Caco-2 (cell line): Measurements from ENCODE around the gene MON1A. TPM values are rescaled to one million over a fixed set of nuclear protein-coding genes. Genes with fewer than 3 reads are reported as not detected.

Experiments
- BruUV-seq: library from RNA; stranded (reverse); fragments of 400-500 nt; replicated peaks from 2 replicates; lab custom pipeline; 2021; lab: Mats Ljungman, UMichigan
- CTCF ChIA-PET: fragments of 300-600 bp; sonication (Branson Sonifier 250); formaldehyde crosslinking; loops from one replicate; lab custom pipeline; 2022; ENCODE audit warnings: antibody characterized with exemption; lab: Charles Lee
- POLR2A ChIA-PET: fragments of 300-600 bp; sonication (Branson Sonifier 250); formaldehyde crosslinking; loops from one replicate; lab custom pipeline; 2022; ENCODE audit warnings: antibody characterized with exemption; lab: Charles Lee
- DNase-seq, 2 experiments: peaks; one replicate each; pipeline versions ENCODE4 v3.0.0 to v3.0.0-alpha.2; 2020 to 2022
- H3K27me3 ChIP-seq: replicated peaks from 2 replicates; pipeline ENCODE4 v1.6.0; 2011; ENCODE audit warnings: low read length; ENCODE audit not compliant: control insufficient read depth, insufficient read depth
- H3K36me3 ChIP-seq: 2 replicates; pipeline ENCODE4 v1.5.1; 2011; ENCODE audit warnings: low read length; ENCODE audit not compliant: control insufficient read depth, insufficient read depth
- H3K4me1 ChIP-seq: fragments of 250-450 bp; sonication (Bioruptor Pico); 2 replicates; pipeline ENCODE4 v1.5.1; 2020; ENCODE audit warnings: mild to moderate bottlenecking
- H3K4me3 ChIP-seq: 2 replicates; pipeline ENCODE4 v1.5.1; 2011; ENCODE audit warnings: low read depth, mild to moderate bottlenecking, control low read depth, low read length
- H3K9me3 ChIP-seq: fragments of 250-450 bp; sonication (Bioruptor Pico); 2 replicates; pipeline ENCODE4 v1.5.1; 2020; ENCODE audit warnings: mild to moderate bottlenecking, moderate library complexity
- H3K27ac Mint-ChIP-seq: one replicate; pipeline ENCODE4 v1.8.0; 2022; ENCODE audit warnings: mixed read lengths; ENCODE audit not compliant: unreplicated experiment
- H3K27me3 Mint-ChIP-seq: one replicate; pipeline ENCODE4 v1.8.0; 2022; ENCODE audit warnings: mixed read lengths; ENCODE audit not compliant: insufficient read depth, unreplicated experiment
- H3K36me3 Mint-ChIP-seq: one replicate; pipeline ENCODE4 v1.8.0; 2022; ENCODE audit warnings: mild to moderate bottlenecking, mixed read lengths; ENCODE audit not compliant: insufficient read depth, unreplicated experiment
- H3K4me1 Mint-ChIP-seq: one replicate; pipeline ENCODE4 v1.8.0; 2022; ENCODE audit warnings: low read depth, mixed read lengths; ENCODE audit not compliant: unreplicated experiment
- H3K4me3 Mint-ChIP-seq: one replicate; pipeline ENCODE4 v1.8.0; 2022; ENCODE audit warnings: mild to moderate bottlenecking, moderate library complexity, mixed read lengths; ENCODE audit not compliant: unreplicated experiment
- H3K9me3 Mint-ChIP-seq: one replicate; pipeline ENCODE4 v1.8.0; 2022; ENCODE audit warnings: mixed read lengths; ENCODE audit not compliant: unreplicated experiment
- CTCF ChIP-seq, 2 experiments: fragments of 200-600 bp in 1 of 2; IDR thresholded peaks; 1 replicate in 1 of 2; 2 replicates in 1 of 2; pipeline versions ENCODE4 v1.5.1 to v1.8.0; 2011 to 2022; ENCODE audit warnings: antibody characterized with exemption in 1 of 2, control low read depth in 1 of 2, inconsistent platforms in 1 of 2, low read depth in 1 of 2, low read length in 1 of 2, mild to moderate bottlenecking in 1 of 2, moderate library complexity in 1 of 2; ENCODE audit not compliant: insufficient read depth in 1 of 2, severe bottlenecking in 1 of 2, unreplicated experiment in 1 of 2
- intact Hi-C: fragments of 100-400 bp; cut with micrococcal nuclease; formaldehyde crosslinking; loops from one replicate; pipeline ENCODE4 v1.10.0; 2022; ENCODE audit not compliant: unreplicated experiment
- total RNA-seq: library from RNA; stranded (reverse); gene quantifications from 2 replicates; pipeline ENCODE4 v1.2.3, GENCODE V29; 2022

Gene MON1A
- total RNA-seq, 1 experiment from 2014 or later: 7.7 TPM

- no TSS peak for BruUV-seq
- no peak overlapping the region for H3K4me3 Mint-ChIP-seq
- no peak overlapping the region for H3K4me3 ChIP-seq
- H3K36me3 Mint-ChIP-seq: no peaks in the 10 kb centered on the region
- no peaks in the 10 kb centered on the region for H3K9me3 Mint-ChIP-seq
- CTCF ChIA-PET: no interaction called here
- peaks cover 30% of the 10 kb centered on the region for H3K4me1 ChIP-seq
- no peaks in the 10 kb centered on the region for H3K36me3 ChIP-seq
- H3K9me3 ChIP-seq: no peaks in the 10 kb centered on the region
- no peak for DNase-seq
- TF ChIP-seq CTCF (IDR thresholded peaks at IDR 0.05; ENCODE audit: insufficient read depth in 1 of 2, low read depth in 1 of 2, low read length in 1 of 2, severe bottlenecking in 1 of 2, unreplicated experiment in 1 of 2): no peak
- no peaks in the 10 kb centered on the region for H3K27me3 ChIP-seq
- intact Hi-C loops: no loop called here
- no peaks in the 10 kb centered on the region for H3K27me3 Mint-ChIP-seq
- no peak overlapping the region for H3K27ac Mint-ChIP-seq
- POLR2A ChIA-PET: no interaction called here
- peaks cover 7% of the 10 kb centered on the region for H3K4me1 Mint-ChIP-seq
Observed at GRCh38 chr3:49879721-49880120, 49.9 kb downstream of the MON1A start.

- H3K9me3 ChIP-seq: no peaks in the 10 kb centered on the region
- H3K4me1 ChIP-seq: peaks cover 40% of the 10 kb centered on the region
- H3K36me3 ChIP-seq: no peaks in the 10 kb centered on the region
- no peaks in the 10 kb centered on the region for H3K36me3 Mint-ChIP-seq
- BruUV-seq: no TSS peak
- H3K4me3 ChIP-seq: no peak overlapping the region
- no peaks in the 10 kb centered on the region for H3K27me3 Mint-ChIP-seq
- DNase-seq: no peak
- intact Hi-C loops: no loop called here
- CTCF ChIA-PET: no interaction called here
- no peak overlapping the region for H3K27ac Mint-ChIP-seq
- TF ChIP-seq CTCF (IDR thresholded peaks at IDR 0.05; ENCODE audit: insufficient read depth in 1 of 2, low read depth in 1 of 2, low read length in 1 of 2, severe bottlenecking in 1 of 2, unreplicated experiment in 1 of 2): no peak
- H3K27me3 ChIP-seq: no peaks in the 10 kb centered on the region
- H3K4me3 Mint-ChIP-seq: no peak overlapping the region
- POLR2A ChIA-PET: interaction anchor here (0.6 kb wide), 1 partner anchor 470 kb away, joined by 3 read pairs; no protein-coding TSS in a partner anchor
- peaks cover 10% of the 10 kb centered on the region for H3K4me1 Mint-ChIP-seq
- no peaks in the 10 kb centered on the region for H3K9me3 Mint-ChIP-seq
Observed at GRCh38 chr3:49878686-49879085, 50.9 kb downstream of the MON1A start.

GRCh38 chr3:49877716-49878115, 51.9 kb downstream of the MON1A start:
- CTCF ChIA-PET: interaction anchor here (0.6 to 0.7 kb wide), 2 partner anchors 25 to 1514 kb away, joined by 6 to 8 read pairs; no protein-coding TSS in a partner anchor
- Mint-ChIP-seq H3K4me3 (no peak overlapping the region), H3K36me3 (no peaks in the 10 kb centered on the region), H3K9me3 (no peaks in the 10 kb centered on the region), H3K27me3 (no peaks in the 10 kb centered on the region), H3K27ac (no peak overlapping the region), H3K4me1 (peaks cover 13% of the 10 kb centered on the region)
- peaks cover 50% of the 10 kb centered on the region for H3K4me1 ChIP-seq
- intact Hi-C loops: no loop called here
- no peak for TF ChIP-seq CTCF (IDR thresholded peaks at IDR 0.05; ENCODE audit: insufficient read depth in 1 of 2, low read depth in 1 of 2, low read length in 1 of 2, severe bottlenecking in 1 of 2, unreplicated experiment in 1 of 2)
- H3K27me3 ChIP-seq: no peaks in the 10 kb centered on the region
- no TSS peak for BruUV-seq
- no peak for DNase-seq
- no peaks in the 10 kb centered on the region for H3K9me3 ChIP-seq
- no peaks in the 10 kb centered on the region for H3K36me3 ChIP-seq
- H3K4me3 ChIP-seq: no peak overlapping the region
- POLR2A ChIA-PET: no interaction called here
